ENCODE results near the gene ROR1. TPM values are rescaled to one million over a fixed set of nuclear protein-coding genes. Genes with fewer than 3 reads are reported as not detected.

Gene ROR1
- total RNA-seq, 3 donors from 2014 or later, result 3.1 to 19.8 (median 3.4) TPM

DNA sequence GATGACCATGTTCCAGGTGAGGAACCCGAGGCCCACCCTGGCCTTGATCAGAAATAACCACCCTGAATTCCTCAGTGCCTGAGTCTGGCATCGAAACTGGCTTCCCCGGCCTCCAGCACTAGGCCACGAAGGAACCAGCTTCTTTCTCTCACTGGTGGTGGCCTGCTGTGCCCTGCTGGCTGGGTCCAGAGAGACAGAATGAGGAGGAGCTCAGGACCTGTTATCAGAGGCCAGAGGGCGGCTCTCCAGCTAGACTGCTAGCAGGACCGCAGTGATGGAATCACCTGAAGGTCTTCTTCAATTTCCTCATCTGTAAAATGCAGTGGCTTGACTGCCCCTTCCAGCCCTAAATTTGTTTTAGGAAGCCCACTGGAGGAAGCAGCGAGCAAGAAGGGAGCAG lies 20.5 kb downstream of the ROR1 start:
- no peak for ATAC-seq
- DNase-seq, result no peak
- no peaks in the 10 kb centered on the region for H3K9me3 ChIP-seq
- intact Hi-C loops (cut with DNase I, micrococcal nuclease), result no loop called here
- H3K4me3 ChIP-seq, result no peak overlapping the region
- H3K4me1 ChIP-seq (ENCODE audit: low read depth), result no peaks in the 10 kb centered on the region
- H3K36me3 ChIP-seq (ENCODE audit: low read depth), result no peaks in the 10 kb centered on the region
- TF ChIP-seq, protein P1, sequence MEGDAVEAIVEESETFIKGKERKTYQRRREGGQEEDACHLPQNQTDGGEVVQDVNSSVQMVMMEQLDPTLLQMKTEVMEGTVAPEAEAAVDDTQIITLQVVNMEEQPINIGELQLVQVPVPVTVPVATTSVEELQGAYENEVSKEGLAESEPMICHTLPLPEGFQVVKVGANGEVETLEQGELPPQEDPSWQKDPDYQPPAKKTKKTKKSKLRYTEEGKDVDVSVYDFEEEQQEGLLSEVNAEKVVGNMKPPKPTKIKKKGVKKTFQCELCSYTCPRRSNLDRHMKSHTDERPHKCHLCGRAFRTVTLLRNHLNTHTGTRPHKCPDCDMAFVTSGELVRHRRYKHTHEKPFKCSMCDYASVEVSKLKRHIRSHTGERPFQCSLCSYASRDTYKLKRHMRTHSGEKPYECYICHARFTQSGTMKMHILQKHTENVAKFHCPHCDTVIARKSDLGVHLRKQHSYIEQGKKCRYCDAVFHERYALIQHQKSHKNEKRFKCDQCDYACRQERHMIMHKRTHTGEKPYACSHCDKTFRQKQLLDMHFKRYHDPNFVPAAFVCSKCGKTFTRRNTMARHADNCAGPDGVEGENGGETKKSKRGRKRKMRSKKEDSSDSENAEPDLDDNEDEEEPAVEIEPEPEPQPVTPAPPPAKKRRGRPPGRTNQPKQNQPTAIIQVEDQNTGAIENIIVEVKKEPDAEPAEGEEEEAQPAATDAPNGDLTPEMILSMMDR (IDR thresholded peaks at IDR 0.05), result no peak

DNA sequence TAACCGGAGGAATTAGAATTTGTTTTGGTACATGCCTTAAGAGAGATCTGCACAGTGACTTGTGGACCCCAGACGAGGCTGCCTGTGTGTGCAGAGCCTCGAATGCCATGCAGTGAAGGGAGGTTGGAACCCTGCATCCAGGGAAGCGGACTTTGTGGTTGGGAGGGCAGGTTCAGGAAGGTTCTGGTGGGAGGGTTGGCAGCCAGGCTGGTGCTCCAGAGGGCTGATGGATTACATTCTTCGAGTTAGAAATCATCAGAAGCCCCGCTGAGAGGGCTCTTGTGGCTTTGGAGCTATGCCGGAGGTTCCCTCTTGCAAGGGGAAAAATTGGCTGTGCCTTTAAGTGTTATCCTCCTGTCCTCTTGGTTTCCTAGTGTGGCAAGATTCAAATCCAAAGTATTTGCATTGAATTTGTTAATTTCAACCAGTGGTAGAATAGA lies 21.1 kb downstream of the ROR1 start:
- H3K36me3 ChIP-seq (ENCODE audit: low read depth), result no peaks in the 10 kb centered on the region
- H3K4me3 ChIP-seq, result no peak overlapping the region
- intact Hi-C loops (cut with DNase I, micrococcal nuclease), result no loop called here
- no peaks in the 10 kb centered on the region for H3K9me3 ChIP-seq
- TF ChIP-seq, protein P1 (IDR thresholded peaks at IDR 0.05), result no peak
- DNase-seq (no peak), ATAC-seq (no peak)
- no peaks in the 10 kb centered on the region for H3K4me1 ChIP-seq (ENCODE audit: low read depth)

DNA sequence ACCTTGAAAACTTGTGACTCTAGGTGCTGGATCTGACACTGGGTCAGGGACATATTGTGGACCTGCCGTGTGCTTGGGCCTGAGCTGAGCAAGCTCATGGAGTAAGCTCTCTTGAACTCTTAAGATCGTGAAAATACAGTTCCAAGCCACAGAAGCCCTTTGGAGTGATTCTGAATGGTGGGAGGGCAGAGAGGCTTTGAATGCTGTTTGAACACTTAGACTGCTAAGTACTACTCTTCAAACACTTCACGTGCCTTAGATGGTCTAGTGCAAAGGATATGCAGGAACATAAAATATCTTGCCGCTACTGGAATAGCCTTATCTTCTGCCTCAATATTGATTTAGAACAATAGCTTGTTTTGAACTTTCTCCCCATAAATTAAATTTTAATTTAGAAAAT lies 21.6 kb downstream of the ROR1 start:
- no peak for DNase-seq
- TF ChIP-seq, protein P1 (IDR thresholded peaks at IDR 0.05), result no peak
- ATAC-seq, result no peak
- Histone ChIP-seq H3K4me3 (no peak overlapping the region), H3K36me3 (ENCODE audit: low read depth) (no peaks in the 10 kb centered on the region), H3K4me1 (ENCODE audit: low read depth) (no peaks in the 10 kb centered on the region), H3K9me3 (no peaks in the 10 kb centered on the region)
- intact Hi-C loops (cut with DNase I, micrococcal nuclease), result no loop called here

DNA sequence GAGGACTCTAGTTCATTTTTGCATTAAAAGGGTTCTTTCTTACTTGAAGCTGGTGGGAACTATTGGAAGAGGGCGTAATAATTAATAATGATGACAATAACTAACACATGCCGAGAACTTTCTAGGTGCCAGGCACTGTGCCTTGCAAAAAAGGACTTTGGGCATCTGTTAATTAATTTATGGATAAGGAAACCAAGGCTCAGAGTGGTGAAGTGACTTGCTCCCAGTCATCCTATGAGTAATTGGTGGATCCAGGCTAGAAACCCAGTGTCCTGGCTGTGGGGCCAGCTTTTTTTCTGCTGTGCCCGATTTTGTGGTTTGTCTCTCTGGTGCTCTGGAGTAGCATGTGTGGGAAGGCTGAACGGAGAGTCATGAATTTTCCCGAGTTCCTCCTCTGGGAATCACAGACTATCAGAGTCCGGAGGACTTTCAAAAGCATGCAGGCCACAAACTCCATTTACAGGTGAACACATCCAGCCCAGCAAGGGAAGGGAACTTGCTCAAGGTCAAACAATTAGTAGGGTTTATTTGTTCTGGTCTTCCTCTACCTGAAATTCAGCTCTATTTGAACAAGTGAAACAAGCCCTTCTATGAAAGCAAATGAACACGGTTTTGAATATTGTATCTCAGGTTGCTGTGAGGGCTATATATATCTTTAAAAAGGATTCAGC lies 23.4 kb downstream of the ROR1 start:
- intact Hi-C loops (cut with DNase I, micrococcal nuclease), result no loop called here
- ATAC-seq (no peak), DNase-seq (no peak)
- TF ChIP-seq, protein P1 (IDR thresholded peaks at IDR 0.05), result no peak
- no peak overlapping the region for H3K4me3 ChIP-seq
- no peaks in the 10 kb centered on the region for H3K36me3 ChIP-seq (ENCODE audit: low read depth)
- no peaks in the 10 kb centered on the region for H3K4me1 ChIP-seq (ENCODE audit: low read depth)
- H3K9me3 ChIP-seq, result no peaks in the 10 kb centered on the region

DNA sequence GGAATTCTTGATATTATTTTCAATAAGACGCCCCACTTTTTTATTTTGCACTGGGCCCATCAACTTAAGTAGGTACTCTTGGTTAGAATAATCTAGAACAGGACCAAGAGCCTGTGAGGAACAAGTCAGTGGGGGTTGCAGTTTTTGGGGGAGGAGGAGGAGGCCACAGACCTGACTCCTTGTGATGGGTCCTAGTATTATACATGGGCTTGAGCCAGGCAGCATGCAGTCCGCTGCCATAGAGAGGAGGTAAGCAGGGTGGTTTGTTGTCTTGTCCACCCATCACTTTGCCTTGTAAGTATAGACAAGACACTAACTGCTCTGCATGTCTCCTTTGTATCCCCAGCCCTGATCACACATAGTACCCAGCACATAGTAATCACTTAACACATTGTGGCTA lies 24.5 kb downstream of the ROR1 start:
- Histone ChIP-seq H3K36me3 (ENCODE audit: low read depth) (no peaks in the 10 kb centered on the region), H3K4me3 (no peak overlapping the region), H3K9me3 (no peaks in the 10 kb centered on the region), H3K4me1 (ENCODE audit: low read depth) (no peaks in the 10 kb centered on the region)
- DNase-seq (no peak), ATAC-seq (no peak)
- intact Hi-C loops (cut with DNase I, micrococcal nuclease), result no loop called here
- TF ChIP-seq, protein P1 (IDR thresholded peaks at IDR 0.05), result no peak

DNA sequence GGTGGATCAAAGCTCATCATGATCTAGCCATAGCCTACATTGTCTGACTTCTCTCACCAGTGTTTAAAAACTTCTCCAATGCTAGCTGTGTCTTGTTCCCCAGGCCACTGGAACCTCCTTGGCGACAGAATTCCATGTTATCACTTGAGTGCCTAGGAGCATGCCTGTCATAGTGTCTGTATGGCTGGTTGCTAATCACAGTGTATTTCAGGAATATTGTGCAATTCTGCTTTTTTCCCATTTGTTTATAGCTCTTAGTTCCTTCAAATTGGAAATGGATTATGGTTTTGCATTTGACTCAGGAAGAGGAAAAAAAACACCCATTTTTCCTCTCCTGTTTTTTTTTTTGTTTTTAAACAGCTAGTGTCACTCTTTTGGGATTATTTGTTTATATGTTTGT lies 25.5 kb downstream of the ROR1 start:
- TF ChIP-seq, protein P1 (IDR thresholded peaks at IDR 0.05), result no peak
- ATAC-seq, result no peak
- no peaks in the 10 kb centered on the region for H3K4me1 ChIP-seq (ENCODE audit: low read depth)

More for the DNA sequence above, 25.5 kb downstream of the ROR1 start:
- Histone ChIP-seq H3K36me3 (ENCODE audit: low read depth) (no peaks in the 10 kb centered on the region), H3K4me3 (no peak overlapping the region), H3K9me3 (no peaks in the 10 kb centered on the region)
- no peak for DNase-seq
- intact Hi-C loops (cut with DNase I, micrococcal nuclease), result no loop called here

All from mucosa of descending colon (tissue), 3 donors.